Activated CD8-positive, alpha-beta memory T cell treated with anti-CD3 and anti-CD28 coated beads, Interleukin-2, amount 10 ng/mL, durations not matched to agents 7 days and 5 days (primary cell): ENCODE data around the gene RYR1. TPM values are rescaled to one million over a fixed set of nuclear protein-coding genes. Genes with fewer than 3 reads are reported as not detected.

Experiments used
- ATAC-seq: fragments of 150-1000 bp; cut with Tn5 transposase; one replicate; pipeline ENCODE4 v1.10.0; 2021; ENCODE audit warnings: moderate library complexity
- CTCF ChIA-PET: fragments of 350-600 bp; sonication (Branson Sonifier 250); formaldehyde crosslinking; loops from one replicate; lab custom pipeline; 2021; ENCODE audit warnings: antibody characterized with exemption; lab: Charles Lee
- DNase-seq: peaks from one replicate; pipeline ENCODE4 v3.0.0-alpha.2; 2020
- H3K27ac Mint-ChIP-seq: one replicate; pipeline ENCODE4 v1.8.0; 2021; ENCODE audit warnings: mild to moderate bottlenecking, mixed read lengths
- H3K27me3 Mint-ChIP-seq: one replicate; pipeline ENCODE4 v1.8.0; 2021; ENCODE audit warnings: mixed read lengths
- H3K36me3 Mint-ChIP-seq: one replicate; pipeline ENCODE4 v1.8.0; 2021; ENCODE audit warnings: mild to moderate bottlenecking, mixed read lengths
- H3K4me1 Mint-ChIP-seq: one replicate; pipeline ENCODE4 v1.8.0; 2021; ENCODE audit warnings: mixed read lengths
- H3K4me3 Mint-ChIP-seq: one replicate; pipeline ENCODE4 v1.8.0; 2021; ENCODE audit warnings: mild to moderate bottlenecking, moderate library complexity, mixed read lengths
- H3K9me3 Mint-ChIP-seq: one replicate; pipeline ENCODE4 v1.8.0; 2022; ENCODE audit warnings: low read depth, mixed read lengths
- total RNA-seq, 2 experiments: library from RNA; stranded (reverse); gene quantifications; one replicate each; pipeline ENCODE4 v1.2.3, GENCODE V29; 2021

RYR1 gene
- total RNA-seq, 2 experiments from 2014 or later = 1.5 to 1.6 TPM

GRCh38 chr19:38538793-38539528, 105.5 kb downstream of the RYR1 start:
- CTCF ChIA-PET = interaction anchor here (0.7 to 2.0 kb wide), 13 partner anchors 13 to 392 kb away, joined by 3 to 13 read pairs (median 3); partner anchors contain the start of genes EIF3K, FAM98C, MRPS12 and SARS2
- peak overlapping the region; percentile 94 for H3K27ac Mint-ChIP-seq
- H3K36me3 Mint-ChIP-seq = peaks cover 31% of the 10 kb centered on the region
- H3K27me3 Mint-ChIP-seq = peaks cover 9% of the 10 kb centered on the region
- H3K9me3 Mint-ChIP-seq = peaks cover 13% of the 10 kb centered on the region
- ATAC-seq (peak; percentile 91), DNase-seq (peak; percentile 62)
- peaks cover 32% of the 10 kb centered on the region for H3K4me1 Mint-ChIP-seq
- H3K4me3 Mint-ChIP-seq = peak overlapping the region; percentile 15

- Mint-ChIP-seq H3K27me3 (peaks cover 4% of the 10 kb centered on the region), H3K4me3 (no peak overlapping the region), H3K9me3 (peaks cover 12% of the 10 kb centered on the region), H3K36me3 (peaks cover 25% of the 10 kb centered on the region), H3K4me1 (peaks cover 40% of the 10 kb centered on the region), H3K27ac (peak overlapping the region; percentile 94)
- CTCF ChIA-PET = interaction anchor here (0.7 to 2.0 kb wide), 5 partner anchors 13 to 230 kb away, joined by 3 to 13 read pairs (median 3); partner anchors contain the start of gene FAM98C
- ATAC-seq (no peak), DNase-seq (no peak)
Observed at GRCh38 chr19:38539751-38540150, 106.3 kb downstream of the RYR1 start.

GRCh38 chr19:38542040-38542439, 108.5 kb downstream of the RYR1 start:
- Mint-ChIP-seq H3K9me3 (no peaks in the 10 kb centered on the region), H3K4me1 (peaks cover 45% of the 10 kb centered on the region), H3K27me3 (no peaks in the 10 kb centered on the region), H3K4me3 (no peak overlapping the region), H3K27ac (no peak overlapping the region), H3K36me3 (peaks cover 11% of the 10 kb centered on the region)
- ATAC-seq = no peak
- CTCF ChIA-PET = interaction anchor here (1.2 to 1.3 kb wide), 2 partner anchors 27 to 92 kb away, joined by 3 read pairs; no protein-coding TSS in a partner anchor
- DNase-seq = no peak

- Mint-ChIP-seq H3K27ac (no peak overlapping the region), H3K36me3 (peaks cover 7% of the 10 kb centered on the region), H3K4me1 (peaks cover 38% of the 10 kb centered on the region), H3K27me3 (no peaks in the 10 kb centered on the region), H3K9me3 (no peaks in the 10 kb centered on the region), H3K4me3 (no peak overlapping the region)
- no peak for ATAC-seq
- CTCF ChIA-PET = interaction anchor here (0.8 to 5.1 kb wide), 7 partner anchors 10 to 140 kb away, joined by 4 to 72 read pairs (median 10); partner anchors contain the start of genes EIF3K, FAM98C and MAP4K1
- no peak for DNase-seq
Observed at GRCh38 chr19:38543286-38543806, 109.9 kb downstream of the RYR1 start.

- H3K27me3 Mint-ChIP-seq = no peaks in the 10 kb centered on the region
- H3K27ac Mint-ChIP-seq = peak overlapping the region; percentile 71
- peak overlapping the region; percentile 19 for H3K4me3 Mint-ChIP-seq
- peaks cover 31% of the 10 kb centered on the region for H3K4me1 Mint-ChIP-seq
- ATAC-seq = peak; percentile 93
- CTCF ChIA-PET = interaction anchor here (0.8 to 5.1 kb wide), 11 partner anchors 9 to 141 kb away, joined by 3 to 72 read pairs (median 5); partner anchors contain the start of genes EIF3K, FAM98C and MAP4K1
- H3K36me3 Mint-ChIP-seq = peaks cover 7% of the 10 kb centered on the region
- no peaks in the 10 kb centered on the region for H3K9me3 Mint-ChIP-seq
- DNase-seq = peak; percentile 64
Observed at GRCh38 chr19:38543807-38544568, 110.5 kb downstream of the RYR1 start.

- H3K4me1 Mint-ChIP-seq = peaks cover 24% of the 10 kb centered on the region
Observed at GRCh38 chr19:38544569-38545315, 111.3 kb downstream of the RYR1 start.

GRCh38 chr19:38545596-38545995, 112.1 kb downstream of the RYR1 start:
- Mint-ChIP-seq H3K27ac (peak overlapping the region; percentile 51), H3K4me3 (no peak overlapping the region), H3K4me1 (peaks cover 21% of the 10 kb centered on the region), H3K36me3 (peaks cover 3% of the 10 kb centered on the region), H3K9me3 (no peaks in the 10 kb centered on the region), H3K27me3 (no peaks in the 10 kb centered on the region)
- DNase-seq = no peak
- no peak for ATAC-seq
- CTCF ChIA-PET = interaction anchor here (0.9 to 5.1 kb wide), 11 partner anchors 13 to 355 kb away, joined by 3 to 72 read pairs (median 5); partner anchors contain the start of genes EIF3K, FAM98C, MAP4K1 and NFKBIB

More at GRCh38 chr19:38544569-38545315, 111.3 kb downstream of the RYR1 start:
- peak overlapping the region; percentile 71 for H3K27ac Mint-ChIP-seq
- H3K4me3 Mint-ChIP-seq = peak overlapping the region; percentile 19
- peaks cover 5% of the 10 kb centered on the region for H3K36me3 Mint-ChIP-seq
- DNase-seq (no peak), ATAC-seq (no peak)
- H3K9me3 Mint-ChIP-seq = no peaks in the 10 kb centered on the region
- CTCF ChIA-PET = interaction anchor here (0.8 to 5.1 kb wide), 15 partner anchors 8 to 356 kb away, joined by 3 to 72 read pairs (median 5); partner anchors contain the start of genes EIF3K, FAM98C, MAP4K1 and NFKBIB
- H3K27me3 Mint-ChIP-seq = no peaks in the 10 kb centered on the region

GRCh38 chr19:38547421-38547820, 113.9 kb downstream of the RYR1 start:
- H3K9me3 Mint-ChIP-seq = no peaks in the 10 kb centered on the region
- no peaks in the 10 kb centered on the region for H3K27me3 Mint-ChIP-seq
- CTCF ChIA-PET = interaction anchor here (1.4 to 5.1 kb wide), 5 partner anchors 17 to 383 kb away, joined by 4 to 72 read pairs (median 4); partner anchors contain the start of genes FAM98C, MRPS12 and SARS2
- H3K27ac Mint-ChIP-seq = no peak overlapping the region
- H3K4me3 Mint-ChIP-seq = no peak overlapping the region
- peaks cover 29% of the 10 kb centered on the region for H3K4me1 Mint-ChIP-seq
- H3K36me3 Mint-ChIP-seq = no peaks in the 10 kb centered on the region
- ATAC-seq (no peak), DNase-seq (no peak)

- no peaks in the 10 kb centered on the region for H3K36me3 Mint-ChIP-seq
- ATAC-seq = no peak
- no peak for DNase-seq
- H3K9me3 Mint-ChIP-seq = no peaks in the 10 kb centered on the region
- peaks cover 32% of the 10 kb centered on the region for H3K4me1 Mint-ChIP-seq
- CTCF ChIA-PET = no interaction called here
- no peak overlapping the region for H3K27ac Mint-ChIP-seq
- H3K27me3 Mint-ChIP-seq = no peaks in the 10 kb centered on the region
- H3K4me3 Mint-ChIP-seq = no peak overlapping the region
Observed at GRCh38 chr19:38549061-38549460, 115.6 kb downstream of the RYR1 start.

- Mint-ChIP-seq H3K4me1 (peaks cover 31% of the 10 kb centered on the region), H3K27me3 (no peaks in the 10 kb centered on the region), H3K9me3 (no peaks in the 10 kb centered on the region), H3K4me3 (no peak overlapping the region), H3K36me3 (no peaks in the 10 kb centered on the region), H3K27ac (no peak overlapping the region)
- ATAC-seq (no peak), DNase-seq (no peak)
- CTCF ChIA-PET = interaction anchor here (3.9 kb wide), 1 partner anchor 85 kb away, joined by 26 read pairs; no protein-coding TSS in a partner anchor
Observed at GRCh38 chr19:38549942-38550341, 116.5 kb downstream of the RYR1 start.

- no peak for DNase-seq
- ATAC-seq = no peak
- CTCF ChIA-PET = interaction anchor here (1.1 to 3.9 kb wide), 2 partner anchors 35 to 85 kb away, joined by 3 to 26 read pairs; no protein-coding TSS in a partner anchor
- Mint-ChIP-seq H3K9me3 (no peaks in the 10 kb centered on the region), H3K4me1 (peaks cover 31% of the 10 kb centered on the region), H3K4me3 (no peak overlapping the region), H3K36me3 (no peaks in the 10 kb centered on the region), H3K27me3 (peaks cover under 1% of the 10 kb centered on the region), H3K27ac (no peak overlapping the region)
Observed at GRCh38 chr19:38550376-38550775, 116.9 kb downstream of the RYR1 start.

- H3K27me3 Mint-ChIP-seq = peaks cover 4% of the 10 kb centered on the region
- peak; percentile 68 for DNase-seq
- no peak overlapping the region for H3K4me3 Mint-ChIP-seq
- CTCF ChIA-PET = interaction anchor here (0.8 to 3.9 kb wide), 4 partner anchors 28 to 84 kb away, joined by 3 to 26 read pairs (median 3); partner anchors contain the start of gene EIF3K
- peak; percentile 63 for ATAC-seq
- H3K36me3 Mint-ChIP-seq = peaks cover 1% of the 10 kb centered on the region
- no peaks in the 10 kb centered on the region for H3K9me3 Mint-ChIP-seq
- peak overlapping the region; percentile 27 for H3K27ac Mint-ChIP-seq
- peaks cover 33% of the 10 kb centered on the region for H3K4me1 Mint-ChIP-seq
Observed at GRCh38 chr19:38551450-38551813, 117.9 kb downstream of the RYR1 start.
